Endothelial cell (in vitro differentiated cells): Measurements from ENCODE around the gene BMERB1. TPM values are rescaled to one million over a fixed set of nuclear protein-coding genes. Genes with fewer than 3 reads are reported as not detected.
"Not testable (repeated sequence)": the region's sequence is repeated elsewhere in the genome, so short reads cannot be mapped to it uniquely, and the experiment has no call there.

ENCODE experiments used
- DNase-seq: peaks from one replicate; pipeline ENCODE4 v3.0.0; 2021; ENCODE audit warnings: low spot score
- H3K27ac Mint-ChIP-seq: one replicate; pipeline ENCODE4 v1.8.0; 2021; ENCODE audit warnings: mixed read lengths, inconsistent platforms; ENCODE audit not compliant: unreplicated experiment
- H3K27me3 Mint-ChIP-seq: one replicate; pipeline ENCODE4 v1.8.0; 2021; ENCODE audit warnings: mild to moderate bottlenecking, moderate library complexity, mixed read lengths, inconsistent platforms; ENCODE audit not compliant: unreplicated experiment
- H3K36me3 Mint-ChIP-seq: one replicate; pipeline ENCODE4 v1.8.0; 2021; ENCODE audit warnings: mild to moderate bottlenecking, low read depth, mixed read lengths, inconsistent platforms; ENCODE audit not compliant: unreplicated experiment
- H3K4me1 Mint-ChIP-seq: one replicate; pipeline ENCODE4 v1.8.0; 2021; ENCODE audit warnings: mild to moderate bottlenecking, mixed read lengths, inconsistent platforms; ENCODE audit not compliant: unreplicated experiment
- H3K4me3 Mint-ChIP-seq: one replicate; pipeline ENCODE4 v1.8.0; 2021; ENCODE audit warnings: mild to moderate bottlenecking, mixed read lengths, inconsistent platforms; ENCODE audit not compliant: unreplicated experiment
- H3K9me3 Mint-ChIP-seq: one replicate; pipeline ENCODE4 v1.8.0; 2021; ENCODE audit warnings: mixed read lengths, inconsistent platforms; ENCODE audit not compliant: unreplicated experiment
- CTCF ChIP-seq: fragments of 200-600 bp; sonication (generic); IDR thresholded peaks from one replicate; pipeline ENCODE4 v1.5.0; 2021; ENCODE audit warnings: antibody characterized with exemption; ENCODE audit not compliant: unreplicated experiment
- total RNA-seq: library from RNA; stranded (reverse); fragmentation: NEBNext Ultra II Directional; extraction: Animal tissue kit (Norgen Biotek cat#: 25700); gene quantifications from one replicate; pipeline ENCODE4 v1.2.1, GENCODE V29; 2021; ENCODE audit not compliant: unreplicated experiment

BMERB1 gene
- total RNA-seq, 1 donor from 2014 or later, result 9.9 TPM

DNA sequence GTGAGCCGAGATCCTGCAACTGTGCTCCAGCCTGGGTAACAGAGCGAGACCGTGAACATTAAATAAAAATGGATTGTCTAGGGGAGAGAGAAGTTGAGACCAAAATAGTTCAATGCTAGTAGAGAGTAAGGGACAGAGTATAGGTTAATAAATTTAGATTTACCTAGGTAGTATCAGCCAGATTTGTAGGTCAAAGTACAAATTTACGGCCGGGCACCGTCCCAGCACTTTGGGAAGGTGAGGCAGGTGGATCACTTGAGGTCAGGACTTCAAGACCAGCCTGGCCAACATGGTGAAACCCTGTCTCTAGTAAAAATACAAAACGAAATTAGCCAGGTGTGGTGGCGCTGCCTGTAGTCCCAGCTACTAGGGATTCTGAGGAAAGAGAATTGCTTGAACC is 12.2 kb upstream of the BMERB1 start:
- H3K27ac Mint-ChIP-seq, result no peak overlapping the region
- TF ChIP-seq CTCF, result no peak
- no peak for DNase-seq
- H3K4me1 Mint-ChIP-seq, result no peaks in the 10 kb centered on the region
- H3K36me3 Mint-ChIP-seq, result no peaks in the 10 kb centered on the region
- H3K27me3 Mint-ChIP-seq, result peaks cover 2% of the 10 kb centered on the region
- H3K9me3 Mint-ChIP-seq, result no peaks in the 10 kb centered on the region
- no peak overlapping the region for H3K4me3 Mint-ChIP-seq

- Mint-ChIP-seq H3K36me3 (no peaks in the 10 kb centered on the region), H3K27me3 (no peaks in the 10 kb centered on the region), H3K4me3 (no peak overlapping the region), H3K27ac (no peak overlapping the region), H3K9me3 (no peaks in the 10 kb centered on the region), H3K4me1 (no peaks in the 10 kb centered on the region)
- no peak for DNase-seq
- no peak for TF ChIP-seq CTCF
Measured at GRCh38 chr16:15425861-15426260, 8.5 kb upstream of the BMERB1 start.

GRCh38 chr16:15426796-15427195 is 7.6 kb upstream of the BMERB1 start:
- no peak for TF ChIP-seq CTCF
- no peak overlapping the region for H3K4me3 Mint-ChIP-seq
- no peak overlapping the region for H3K27ac Mint-ChIP-seq
- no peaks in the 10 kb centered on the region for H3K9me3 Mint-ChIP-seq
- no peaks in the 10 kb centered on the region for H3K36me3 Mint-ChIP-seq
- no peak for DNase-seq
- no peaks in the 10 kb centered on the region for H3K4me1 Mint-ChIP-seq
- no peaks in the 10 kb centered on the region for H3K27me3 Mint-ChIP-seq

DNA sequence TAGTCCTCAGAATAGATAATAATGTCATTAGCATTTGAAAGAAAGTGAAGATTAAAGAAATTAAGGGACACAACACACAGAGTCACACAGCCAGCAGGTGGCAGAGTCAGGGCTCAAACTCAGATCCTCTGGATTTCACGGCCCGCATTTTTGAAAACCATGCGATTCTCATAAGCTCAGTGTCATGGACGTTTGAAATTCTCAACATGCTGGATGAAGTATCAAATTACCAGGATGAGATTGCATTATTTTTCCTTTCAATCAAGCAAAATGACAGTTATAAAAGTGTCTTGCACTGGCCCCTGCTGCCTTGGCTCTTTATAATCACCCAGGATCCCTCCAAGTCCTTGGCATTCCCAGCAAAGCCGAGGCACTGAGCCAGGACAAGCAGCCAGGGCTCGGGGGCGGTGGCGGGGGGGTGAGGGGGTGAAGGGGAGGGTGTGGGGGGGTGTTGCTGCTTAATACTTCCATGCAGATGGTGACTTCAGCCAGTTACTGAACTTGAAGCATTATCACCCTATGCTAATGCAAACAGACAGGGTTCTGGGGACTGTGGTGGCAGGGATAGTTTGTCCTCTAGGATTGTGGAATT is 6.6 kb upstream of the BMERB1 start:
- DNase-seq, result peak; percentile 38
- Mint-ChIP-seq H3K27me3 (no peaks in the 10 kb centered on the region), H3K27ac (no peak overlapping the region), H3K36me3 (no peaks in the 10 kb centered on the region), H3K4me1 (no peaks in the 10 kb centered on the region), H3K4me3 (no peak overlapping the region), H3K9me3 (no peaks in the 10 kb centered on the region)
- TF ChIP-seq CTCF, result peak; percentile 25

GRCh38 chr16:15430884-15431283 is 3.5 kb upstream of the BMERB1 start:
- not testable (repeated sequence) for H3K36me3 Mint-ChIP-seq, DNase-seq

More at GRCh38 chr16:15430884-15431283, 3.5 kb upstream of the BMERB1 start:
- H3K27me3 Mint-ChIP-seq, H3K9me3 Mint-ChIP-seq, H3K27ac Mint-ChIP-seq, H3K4me3 Mint-ChIP-seq, H3K4me1 Mint-ChIP-seq: not testable (repeated sequence)
